Panc1 (cell line): Measurements from ENCODE around the gene BCL11B.

Experiments used
- POLR2AphosphoS5 ChIP-seq: IDR thresholded peaks from 2 replicates; pipeline ENCODE4 v1.6.1; 2012; ENCODE audit warnings: mild to moderate bottlenecking, low read depth, low read length, moderate library complexity
- REST ChIP-seq, 2 experiments: IDR thresholded peaks; 2 replicates each; pipeline ENCODE4 v1.6.1; 2011 to 2012; ENCODE audit warnings: low read depth in 2 of 2, control low read depth in 1 of 2, low read length in 1 of 2, mild to moderate bottlenecking in 1 of 2, moderate library complexity in 1 of 2; ENCODE audit not compliant: insufficient read depth in 1 of 2
- TCF7L2 ChIP-seq: IDR thresholded peaks from 2 replicates; pipeline ENCODE4 v1.6.1; 2011; ENCODE audit warnings: mild to moderate bottlenecking, low read depth, low read length, inconsistent platforms
- TF ChIP-seq, protein P1 (sequence below): fragments of 450-650 bp; IDR thresholded peaks from 2 replicates; pipeline ENCODE4 v1.5.1; 2017; ENCODE audit warnings: mild to moderate bottlenecking

DNA sequence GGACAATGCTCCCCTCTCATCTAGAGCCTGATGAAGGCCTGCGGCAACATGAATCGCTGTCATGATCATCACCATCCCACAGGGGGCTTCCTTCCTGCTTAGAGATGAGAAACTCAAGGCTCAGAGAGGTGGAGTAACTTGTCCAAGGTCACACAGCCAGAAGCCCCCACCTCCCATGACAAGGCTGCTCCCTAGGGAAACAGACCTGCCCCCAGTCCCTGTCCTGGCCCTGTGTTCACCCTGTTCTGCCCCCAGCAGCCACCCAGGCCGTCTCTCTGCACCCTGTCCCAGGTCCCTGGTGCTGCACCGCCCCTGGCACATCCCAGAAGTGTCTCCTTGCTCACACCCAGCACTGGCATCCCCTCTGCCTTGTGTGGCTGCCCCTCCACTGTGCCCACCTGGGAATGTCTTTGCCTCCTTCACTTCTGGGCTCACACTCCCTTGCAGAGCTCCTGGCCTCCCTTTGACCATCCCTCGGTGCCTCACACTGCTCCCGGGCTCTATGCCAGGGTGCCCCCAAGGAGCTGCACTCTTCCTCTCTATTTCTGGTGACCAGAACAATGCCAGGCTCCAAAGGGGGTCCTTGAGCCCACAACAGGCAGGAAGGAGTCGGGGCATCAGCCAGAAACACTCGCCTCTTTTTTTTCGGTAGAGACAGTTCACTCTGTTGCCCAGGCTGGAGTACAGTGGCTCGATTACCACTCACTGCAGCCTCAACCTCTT is 70.5 kb downstream of the BCL11B start:
- TF ChIP-seq, protein P1, sequence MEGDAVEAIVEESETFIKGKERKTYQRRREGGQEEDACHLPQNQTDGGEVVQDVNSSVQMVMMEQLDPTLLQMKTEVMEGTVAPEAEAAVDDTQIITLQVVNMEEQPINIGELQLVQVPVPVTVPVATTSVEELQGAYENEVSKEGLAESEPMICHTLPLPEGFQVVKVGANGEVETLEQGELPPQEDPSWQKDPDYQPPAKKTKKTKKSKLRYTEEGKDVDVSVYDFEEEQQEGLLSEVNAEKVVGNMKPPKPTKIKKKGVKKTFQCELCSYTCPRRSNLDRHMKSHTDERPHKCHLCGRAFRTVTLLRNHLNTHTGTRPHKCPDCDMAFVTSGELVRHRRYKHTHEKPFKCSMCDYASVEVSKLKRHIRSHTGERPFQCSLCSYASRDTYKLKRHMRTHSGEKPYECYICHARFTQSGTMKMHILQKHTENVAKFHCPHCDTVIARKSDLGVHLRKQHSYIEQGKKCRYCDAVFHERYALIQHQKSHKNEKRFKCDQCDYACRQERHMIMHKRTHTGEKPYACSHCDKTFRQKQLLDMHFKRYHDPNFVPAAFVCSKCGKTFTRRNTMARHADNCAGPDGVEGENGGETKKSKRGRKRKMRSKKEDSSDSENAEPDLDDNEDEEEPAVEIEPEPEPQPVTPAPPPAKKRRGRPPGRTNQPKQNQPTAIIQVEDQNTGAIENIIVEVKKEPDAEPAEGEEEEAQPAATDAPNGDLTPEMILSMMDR, result no peak
- TF ChIP-seq REST (IDR thresholded peaks at IDR 0.05; ENCODE audit: insufficient read depth in 1 of 2, low read depth in 2 of 2, low read length in 1 of 2), result no peak
- no peak for TF ChIP-seq POLR2AphosphoS5
- no peak for TF ChIP-seq TCF7L2
